Peyer's patch (tissue), 4 donors: ENCODE data around the gene CSDE1. TPM values are rescaled to one million over a fixed set of nuclear protein-coding genes. Genes with fewer than 3 reads are reported as not detected.

ENCODE experiments used
- DNase-seq, 3 donors: peaks; one replicate each; pipeline ENCODE4 v3.0.0-alpha.2; 2017 to 2019
- H3K27ac ChIP-seq, 4 donors: fragments of 200-600 bp; sonication (generic); one replicate each; pipeline ENCODE4 v1.5.1; 2016 to 2019
- H3K27me3 ChIP-seq, 2 donors: fragments of 200-600 bp; sonication (generic); one replicate each; pipeline ENCODE4 v1.5.1; 2019
- H3K36me3 ChIP-seq, 3 donors: fragments of 200-600 bp; sonication (generic); one replicate each; pipeline ENCODE4 v1.5.1; 2016 to 2019
- H3K4me1 ChIP-seq, 4 donors: fragments of 200-600 bp; sonication (generic); one replicate each; pipeline ENCODE4 v1.5.1; 2016 to 2019
- H3K4me3 ChIP-seq, 4 donors: fragments of 200-600 bp; sonication (generic); 1 replicate in 3 of 4; 2 replicates in 1 of 4; pipeline ENCODE4 v1.5.1; 2016 to 2019; ENCODE audit warnings: mild to moderate bottlenecking in 1 of 4
- H3K9me3 ChIP-seq, 4 donors: fragments of 200-600 bp; sonication (generic); one replicate each; pipeline ENCODE4 v1.5.1; 2016 to 2019; ENCODE audit warnings: mild to moderate bottlenecking in 1 of 4
- CTCF ChIP-seq, 6 experiments: fragments of 450-650 bp in 4 of 6; fragments of 200-600 bp in 2 of 6; sonication (generic) in 1 of 6; IDR thresholded peaks; one replicate each; pipeline ENCODE4 v1.5.1; 2017 to 2019; ENCODE audit warnings: antibody characterized with exemption in 6 of 6, mild to moderate bottlenecking in 3 of 6, moderate library complexity in 1 of 6
- POLR2A ChIP-seq, 2 donors: fragments of 450-650 bp; IDR thresholded peaks; one replicate each; pipeline ENCODE4 v1.5.1; 2017; ENCODE audit warnings: antibody characterized with exemption in 2 of 2, mild to moderate bottlenecking in 2 of 2, moderate library complexity in 2 of 2
- total RNA-seq, 4 donors: library from RNA; depleted of rRNA; stranded (reverse); fragments of >200 nt; gene quantifications; one replicate each; pipeline ENCODE4 v1.1.0, GENCODE V29; 2016

CSDE1 gene
- total RNA-seq, 4 donors from 2014 or later = 292 to 374 (median 333) TPM

GRCh38 chr1:114688526-114688925 lies 69.3 kb downstream of the CSDE1 start:
- Histone ChIP-seq H3K27ac (no peak overlapping the region), H3K27me3 (no peaks in the 10 kb centered on the region), H3K9me3 (no peaks in the 10 kb centered on the region), H3K4me1 (no peaks in the 10 kb centered on the region), H3K36me3 (no peaks in the 10 kb centered on the region), H3K4me3 (no peak overlapping the region)
- no peak for DNase-seq
- TF ChIP-seq CTCF (IDR thresholded peaks at IDR 0.05) (no peak), POLR2A (IDR thresholded peaks at IDR 0.05) (no peak)

- Histone ChIP-seq H3K4me3 (no peak overlapping the region), H3K36me3 (no peaks in the 10 kb centered on the region), H3K4me1 (no peaks in the 10 kb centered on the region), H3K27ac (no peak overlapping the region), H3K9me3 (no peaks in the 10 kb centered on the region), H3K27me3 (no peaks in the 10 kb centered on the region)
- no peak for TF ChIP-seq CTCF (IDR thresholded peaks at IDR 0.05)
- no peak for TF ChIP-seq POLR2A (IDR thresholded peaks at IDR 0.05)
- DNase-seq = no peak
Observed at GRCh38 chr1:114685851-114686250, 71.9 kb downstream of the CSDE1 start.

- no peaks in the 10 kb centered on the region for H3K27me3 ChIP-seq
- no peaks in the 10 kb centered on the region for H3K36me3 ChIP-seq
- H3K27ac ChIP-seq = no peak overlapping the region
- no peak overlapping the region for H3K4me3 ChIP-seq
- DNase-seq = no peak
- TF ChIP-seq CTCF (IDR thresholded peaks at IDR 0.05) = no peak
- TF ChIP-seq POLR2A (IDR thresholded peaks at IDR 0.05) = no peak
- H3K9me3 ChIP-seq = no peaks in the 10 kb centered on the region
- H3K4me1 ChIP-seq = no peaks in the 10 kb centered on the region
Observed at GRCh38 chr1:114677691-114678090, 80.1 kb downstream of the CSDE1 start.

DNA sequence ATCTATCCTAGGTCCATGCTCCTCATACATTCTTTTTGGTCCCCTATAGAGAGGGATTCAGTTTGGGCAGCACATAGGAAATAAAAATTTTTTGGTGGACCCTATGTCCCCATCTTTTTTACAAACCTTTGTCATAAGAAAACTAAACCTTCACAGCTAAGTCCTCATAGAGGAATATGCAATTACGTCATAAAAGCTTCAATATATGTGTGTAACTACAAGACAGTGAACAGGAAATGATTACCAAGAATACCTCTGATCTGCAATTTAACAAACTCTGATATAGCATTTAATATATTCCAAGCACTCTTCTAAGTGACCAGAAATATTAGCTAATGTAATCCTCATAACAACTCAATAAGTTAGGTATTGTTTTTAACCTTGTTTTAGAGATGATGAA lies 81.7 kb downstream of the CSDE1 start:
- TF ChIP-seq CTCF (IDR thresholded peaks at IDR 0.05) (no peak), POLR2A (IDR thresholded peaks at IDR 0.05) (no peak)
- DNase-seq = no peak
- Histone ChIP-seq H3K4me1 (no peaks in the 10 kb centered on the region), H3K9me3 (no peaks in the 10 kb centered on the region), H3K27ac (no peak overlapping the region), H3K36me3 (no peaks in the 10 kb centered on the region), H3K27me3 (no peaks in the 10 kb centered on the region), H3K4me3 (no peak overlapping the region)

GRCh38 chr1:114671939-114672275 lies 85.9 kb downstream of the CSDE1 start:
- Histone ChIP-seq H3K9me3 (no peaks in the 10 kb centered on the region), H3K36me3 (no peaks in the 10 kb centered on the region), H3K4me1 (peaks cover 0 to 7% (median 0%) of the 10 kb centered on the region in 4 donors), H3K27me3 (no peaks in the 10 kb centered on the region), H3K27ac (no peak overlapping the region), H3K4me3 (no peak overlapping the region)
- DNase-seq = no peak
- TF ChIP-seq CTCF (IDR thresholded peaks at IDR 0.05) (no peak), POLR2A (IDR thresholded peaks at IDR 0.05) (no peak)
